Fibroblast of the conjunctiva (primary cell): ENCODE measurements around the gene EFCAB9.
A peak's percentile ranks its signal among the peaks of the same experiment; 100 is the strongest.

ENCODE experiments used
- DNase-seq: peaks from one replicate; pipeline ENCODE4 v3.0.0-alpha.2; 2010; ENCODE audit warnings: low read depth

Gene EFCAB9

GRCh38 chr5:172166030-172166826 lies 27.7 kb upstream of the EFCAB9 start:
- no peak for DNase-seq

- no peak for DNase-seq
Measured at GRCh38 chr5:172167895-172168294, 26.1 kb upstream of the EFCAB9 start.

- DNase-seq = no peak
Measured at GRCh38 chr5:172168311-172168710, 25.7 kb upstream of the EFCAB9 start.

- no peak for DNase-seq
Measured at GRCh38 chr5:172169216-172169615, 24.8 kb upstream of the EFCAB9 start.

- no peak for DNase-seq
Measured at GRCh38 chr5:172170251-172170701, 23.7 kb upstream of the EFCAB9 start.

GRCh38 chr5:172171118-172171517 lies 22.9 kb upstream of the EFCAB9 start:
- no peak for DNase-seq

- no peak for DNase-seq
Measured at GRCh38 chr5:172172912-172173563, 20.9 kb upstream of the EFCAB9 start.

- DNase-seq = no peak
Measured at GRCh38 chr5:172173564-172174153, 20.3 kb upstream of the EFCAB9 start.

GRCh38 chr5:172175263-172175719 lies 18.7 kb upstream of the EFCAB9 start:
- DNase-seq = no peak

GRCh38 chr5:172177176-172177575 lies 16.8 kb upstream of the EFCAB9 start:
- no peak for DNase-seq

- DNase-seq = no peak
Measured at GRCh38 chr5:172178301-172178987, 15.5 kb upstream of the EFCAB9 start.

- DNase-seq = no peak
Measured at GRCh38 chr5:172178991-172179989, 14.7 kb upstream of the EFCAB9 start.

- no peak for DNase-seq
Measured at GRCh38 chr5:172180936-172181335, 13.0 kb upstream of the EFCAB9 start.

GRCh38 chr5:172182291-172182690 lies 11.7 kb upstream of the EFCAB9 start:
- no peak for DNase-seq

- DNase-seq = no peak
Measured at GRCh38 chr5:172183881-172184280, 10.1 kb upstream of the EFCAB9 start.

- no peak for DNase-seq
Measured at GRCh38 chr5:172185096-172185461, 8.9 kb upstream of the EFCAB9 start.

- DNase-seq = no peak
Measured at GRCh38 chr5:172186114-172186695, 7.8 kb upstream of the EFCAB9 start.

- peak; percentile 64 for DNase-seq
Measured at GRCh38 chr5:172187118-172188032, 6.6 kb upstream of the EFCAB9 start.

GRCh38 chr5:172188033-172188892 lies 5.7 kb upstream of the EFCAB9 start, which contains the start of gene STK10:
Gene STK10, minus strand, starts transcription at chr5:172188224. Its CDS starts 182 bp downstream, at chr5:172188042.
- peak; percentile 86 for DNase-seq
